Measurements from ENCODE around the gene FOXL1.

The FOXL1 gene

GRCh38 chr16:86578061-86578599 lies at the start of gene FOXL1:
Gene FOXL1, plus strand, starts transcription at chr16:86578549. Its CDS starts 175 bp downstream, at chr16:86578724.
- no peak for FAIRE-seq

DNA sequence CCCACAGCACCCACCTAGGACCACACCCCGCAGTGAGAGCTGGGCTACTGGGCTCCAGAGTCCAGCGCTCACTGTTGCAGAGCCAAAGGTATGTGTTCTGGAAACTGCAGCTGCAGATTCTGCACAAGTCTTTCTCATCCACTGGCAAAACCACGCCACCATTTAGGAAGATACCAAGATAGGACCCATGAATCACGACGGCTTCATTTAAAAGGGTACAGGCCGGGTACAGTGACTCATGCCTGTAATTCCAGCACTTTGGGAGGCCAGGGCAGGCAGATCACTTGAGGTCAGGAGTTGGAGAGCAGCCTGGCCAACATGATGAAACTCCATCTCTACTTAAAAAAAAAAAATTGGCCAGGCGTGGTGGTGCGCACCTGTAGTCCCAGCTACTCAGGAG lies 49.2 kb upstream of the FOXL1 start:
- no peak for FAIRE-seq

GRCh38 chr16:86530251-86531190 lies 47.8 kb upstream of the FOXL1 start:
- no peak for FAIRE-seq

DNA sequence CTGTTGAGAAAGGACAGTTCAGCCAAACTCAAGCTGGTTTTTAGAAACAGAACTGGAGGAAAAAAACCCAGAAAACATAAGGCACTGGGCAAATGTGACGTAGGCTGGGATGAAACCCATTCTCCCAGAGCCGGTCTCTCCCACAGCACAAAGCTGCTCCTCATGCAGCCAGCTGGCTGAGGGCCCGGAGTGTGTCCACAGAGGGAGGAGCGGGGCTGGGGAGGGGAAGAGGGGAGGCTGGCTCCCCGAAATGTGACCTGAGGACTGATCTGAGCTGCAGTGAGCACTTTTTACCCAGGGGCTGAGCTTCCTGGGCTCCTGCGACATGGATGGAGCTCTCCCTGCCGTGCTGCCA lies 47.2 kb upstream of the FOXL1 start:
- FAIRE-seq = no peak

GRCh38 chr16:86531641-86532525 lies 46.5 kb upstream of the FOXL1 start:
- FAIRE-seq = no peak

GRCh38 chr16:86532526-86532815 lies 45.9 kb upstream of the FOXL1 start:
- FAIRE-seq = no peak

GRCh38 chr16:86533076-86533475 lies 45.3 kb upstream of the FOXL1 start:
- no peak for FAIRE-seq

GRCh38 chr16:86533767-86534351 lies 44.5 kb upstream of the FOXL1 start:
- no peak for FAIRE-seq

GRCh38 chr16:86534779-86535615 lies 43.4 kb upstream of the FOXL1 start:
- no peak for FAIRE-seq

- FAIRE-seq = no peak
These were observed 41.7 kb upstream of the FOXL1 start for GRCh38 chr16:86536621-86537020.

DNA sequence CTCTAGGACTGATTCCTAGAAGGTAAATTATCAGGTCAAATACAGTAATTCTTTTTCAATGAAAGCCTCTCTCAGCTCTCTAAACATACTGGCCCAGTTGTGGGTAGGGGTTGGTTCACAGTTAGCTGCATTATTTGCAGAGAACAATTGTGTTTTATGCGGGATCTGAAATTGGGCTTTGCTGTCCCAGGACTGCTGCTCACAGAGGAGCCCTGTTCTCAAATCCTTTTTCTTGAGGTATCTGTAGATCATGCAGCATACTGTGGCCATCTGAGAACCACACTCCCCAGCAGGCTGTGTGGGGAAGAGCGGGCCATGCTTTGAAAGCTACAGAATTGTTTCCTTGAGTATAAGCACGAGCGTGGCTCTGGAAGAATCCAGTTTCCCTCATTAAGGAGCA lies 40.9 kb upstream of the FOXL1 start:
- FAIRE-seq = no peak

- FAIRE-seq = no peak
These were observed 40.1 kb upstream of the FOXL1 start for GRCh38 chr16:86538196-86538780.

GRCh38 chr16:86540894-86541293 lies 37.5 kb upstream of the FOXL1 start:
- FAIRE-seq = no peak

- no peak for FAIRE-seq
These were observed 36.8 kb upstream of the FOXL1 start for GRCh38 chr16:86541560-86541959.

GRCh38 chr16:86542756-86543750 lies 35.3 kb upstream of the FOXL1 start:
- FAIRE-seq = no peak

GRCh38 chr16:86545481-86545880 lies 32.9 kb upstream of the FOXL1 start:
- no peak for FAIRE-seq

- no peak for FAIRE-seq
These were observed 32.3 kb upstream of the FOXL1 start for GRCh38 chr16:86545954-86546637.

- FAIRE-seq = no peak
These were observed 31.7 kb upstream of the FOXL1 start for GRCh38 chr16:86546638-86547013.

DNA sequence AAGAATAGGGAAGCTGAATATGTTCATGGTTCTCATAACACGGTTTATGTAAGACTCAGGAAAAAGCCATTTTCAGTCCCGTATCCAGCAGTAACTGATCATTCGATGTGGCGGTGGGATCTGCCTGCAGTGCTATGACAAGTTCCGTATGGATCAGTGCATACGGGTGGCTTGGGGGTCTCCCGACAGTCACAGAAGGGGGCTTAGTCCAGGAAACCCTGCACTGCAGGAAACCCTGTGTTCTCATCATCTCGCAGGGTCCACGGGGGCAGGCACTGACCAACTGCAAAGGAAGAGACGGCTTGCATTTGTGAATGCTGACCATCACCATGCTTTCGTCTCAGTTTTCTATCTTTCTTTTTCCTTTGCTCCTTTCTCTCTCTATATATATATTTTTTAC lies 31.1 kb upstream of the FOXL1 start:
- FAIRE-seq = no peak
